Duodenal mucosa (tissue), 2 donors: ENCODE measurements around the gene FAH.

ENCODE experiments used
- H3K27ac ChIP-seq: one replicate; pipeline ENCODE4 v1.7.0; 2013; ENCODE audit warnings: low read depth, low read length
- H3K27me3 ChIP-seq, 2 donors: one replicate each; pipeline ENCODE4 v1.7.0; 2013; ENCODE audit warnings: low read length in 2 of 2, control low read depth in 1 of 2; ENCODE audit not compliant: insufficient read depth in 2 of 2, control insufficient read depth in 1 of 2
- H3K36me3 ChIP-seq, 2 donors: one replicate each; pipeline ENCODE4 v1.7.0; 2013; ENCODE audit warnings: low read length in 2 of 2, control low read depth in 1 of 2; ENCODE audit not compliant: insufficient read depth in 2 of 2, control insufficient read depth in 1 of 2
- H3K4me1 ChIP-seq, 2 donors: one replicate each; pipeline ENCODE4 v1.7.0; 2013; ENCODE audit warnings: low read length in 2 of 2, control low read depth in 1 of 2; ENCODE audit not compliant: insufficient read depth in 2 of 2, control insufficient read depth in 1 of 2
- H3K4me3 ChIP-seq, 2 donors: one replicate each; pipeline ENCODE4 v1.7.0; 2013; ENCODE audit warnings: low read length in 2 of 2, low read depth in 1 of 2
- H3K9ac ChIP-seq, 2 donors: one replicate each; pipeline ENCODE4 v1.7.0; 2013; ENCODE audit warnings: low read length in 2 of 2, low read depth in 1 of 2
- H3K9me3 ChIP-seq, 2 donors: one replicate each; pipeline ENCODE4 v1.7.0; 2013; ENCODE audit warnings: low read length in 2 of 2, control low read depth in 1 of 2; ENCODE audit not compliant: control insufficient read depth in 1 of 2

FAH gene

GRCh38 chr15:80216911-80217310, 64.1 kb downstream of the FAH start:
- Histone ChIP-seq H3K36me3 (no peaks in the 10 kb centered on the region), H3K9me3 (no peaks in the 10 kb centered on the region), H3K9ac (no peak overlapping the region), H3K4me3 (no peak overlapping the region), H3K27ac (no peak overlapping the region), H3K27me3 (no peaks in the 10 kb centered on the region), H3K4me1 (no peaks in the 10 kb centered on the region)

GRCh38 chr15:80217327-80217900, 64.6 kb downstream of the FAH start:
- H3K36me3 ChIP-seq, result no peaks in the 10 kb centered on the region
- H3K27me3 ChIP-seq, result no peaks in the 10 kb centered on the region
- no peak overlapping the region for H3K4me3 ChIP-seq
- no peaks in the 10 kb centered on the region for H3K4me1 ChIP-seq
- no peak overlapping the region for H3K27ac ChIP-seq
- H3K9ac ChIP-seq, result no peak overlapping the region
- H3K9me3 ChIP-seq, result no peaks in the 10 kb centered on the region

GRCh38 chr15:80219955-80220354, 67.2 kb downstream of the FAH start:
- no peaks in the 10 kb centered on the region for H3K4me1 ChIP-seq
- H3K9me3 ChIP-seq, result no peaks in the 10 kb centered on the region
- H3K4me3 ChIP-seq, result no peak overlapping the region
- H3K27me3 ChIP-seq, result no peaks in the 10 kb centered on the region
- no peaks in the 10 kb centered on the region for H3K36me3 ChIP-seq
- H3K9ac ChIP-seq, result no peak overlapping the region
- no peak overlapping the region for H3K27ac ChIP-seq

- no peak overlapping the region for H3K27ac ChIP-seq
- peaks cover 0 to 9% of the 10 kb centered on the region in 2 donors for H3K27me3 ChIP-seq
- H3K4me1 ChIP-seq, result no peaks in the 10 kb centered on the region
- H3K9ac ChIP-seq, result no peak overlapping the region
- no peak overlapping the region for H3K4me3 ChIP-seq
- no peaks in the 10 kb centered on the region for H3K36me3 ChIP-seq
- H3K9me3 ChIP-seq, result no peaks in the 10 kb centered on the region
These were observed 76.3 kb downstream of the FAH start for GRCh38 chr15:80228959-80229610.

GRCh38 chr15:80231371-80231770, 78.6 kb downstream of the FAH start:
- Histone ChIP-seq H3K4me3 (no peak overlapping the region), H3K36me3 (no peaks in the 10 kb centered on the region), H3K9me3 (no peaks in the 10 kb centered on the region), H3K4me1 (no peaks in the 10 kb centered on the region), H3K27ac (no peak overlapping the region), H3K9ac (no peak overlapping the region), H3K27me3 (peaks cover 0 to 7% of the 10 kb centered on the region in 2 donors)

- Histone ChIP-seq H3K4me3 (no peak overlapping the region), H3K27ac (no peak overlapping the region), H3K4me1 (no peaks in the 10 kb centered on the region), H3K36me3 (no peaks in the 10 kb centered on the region), H3K9ac (no peak overlapping the region), H3K9me3 (no peaks in the 10 kb centered on the region), H3K27me3 (peaks cover 0 to 5% of the 10 kb centered on the region in 2 donors)
These were observed 80.8 kb downstream of the FAH start for GRCh38 chr15:80233581-80233980.

- Histone ChIP-seq H3K9ac (no peak overlapping the region), H3K4me3 (no peak overlapping the region), H3K27ac (no peak overlapping the region), H3K36me3 (no peaks in the 10 kb centered on the region), H3K27me3 (peaks cover 0 to 5% of the 10 kb centered on the region in 2 donors), H3K9me3 (no peaks in the 10 kb centered on the region), H3K4me1 (no peaks in the 10 kb centered on the region)
These were observed 82.1 kb downstream of the FAH start for GRCh38 chr15:80234883-80235282.
